Measurements from ENCODE around the gene HLA-A. TPM values are rescaled to one million over a fixed set of nuclear protein-coding genes. Genes with fewer than 3 reads are reported as not detected.

The HLA-A gene
- total RNA-seq, 1 donor from 2014 or later = 691 TPM

- no peaks in the 10 kb centered on the region for H3K4me1 ChIP-seq
- intact Hi-C loops (cut with DNase I) = no loop called here
- H3K27ac ChIP-seq = no peak overlapping the region
- H3K9me3 ChIP-seq = no peaks in the 10 kb centered on the region
- H3K27me3 ChIP-seq = no peaks in the 10 kb centered on the region
- H3K36me3 ChIP-seq = no peaks in the 10 kb centered on the region
- TF ChIP-seq POLR2A (IDR thresholded peaks at IDR 0.05) = no peak
- TF ChIP-seq POLR2AphosphoS5 (IDR thresholded peaks at IDR 0.05; ENCODE audit: insufficient read depth in 1 of 2, low read depth in 1 of 2) = no peak
- no peak for TF ChIP-seq CTCF (IDR thresholded peaks at IDR 0.05)
- no peak for DNase-seq (ENCODE audit: extremely low spot score in 2 of 2)
- H3K4me3 ChIP-seq = no peak overlapping the region
These were observed 25.6 kb upstream of the HLA-A start for GRCh38 chr6:29916741-29917140.

GRCh38 chr6:29917857-29918256 lies 24.5 kb upstream of the HLA-A start:
- DNase-seq (ENCODE audit: extremely low spot score in 2 of 2) = no peak
- no peak for TF ChIP-seq POLR2AphosphoS5 (IDR thresholded peaks at IDR 0.05; ENCODE audit: insufficient read depth in 1 of 2, low read depth in 1 of 2)
- no peak for TF ChIP-seq POLR2A (IDR thresholded peaks at IDR 0.05)
- H3K27me3 ChIP-seq = no peaks in the 10 kb centered on the region

GRCh38 chr6:29919506-29920445 lies 22.6 kb upstream of the HLA-A start:
- TF ChIP-seq POLR2A (IDR thresholded peaks at IDR 0.05) (no peak), CTCF (IDR thresholded peaks at IDR 0.05) (no peak), POLR2AphosphoS5 (IDR thresholded peaks at IDR 0.05; ENCODE audit: insufficient read depth in 1 of 2, low read depth in 1 of 2) (no peak)
- intact Hi-C loops (cut with DNase I) = no loop called here
- H3K36me3 ChIP-seq = no peaks in the 10 kb centered on the region

More at GRCh38 chr6:29917857-29918256, 24.5 kb upstream of the HLA-A start:
- Histone ChIP-seq H3K9me3 (no peaks in the 10 kb centered on the region), H3K4me3 (no peak overlapping the region), H3K36me3 (no peaks in the 10 kb centered on the region), H3K27ac (no peak overlapping the region), H3K4me1 (no peaks in the 10 kb centered on the region)
- intact Hi-C loops (cut with DNase I) = no loop called here

GRCh38 chr6:29924287-29924686 lies 18.0 kb upstream of the HLA-A start:
- no peak overlapping the region for H3K4me3 ChIP-seq
- H3K36me3 ChIP-seq = no peaks in the 10 kb centered on the region
- intact Hi-C loops (cut with DNase I) = no loop called here

More at GRCh38 chr6:29919506-29920445, 22.6 kb upstream of the HLA-A start:
- Histone ChIP-seq H3K27ac (no peak overlapping the region), H3K4me1 (no peaks in the 10 kb centered on the region), H3K27me3 (no peaks in the 10 kb centered on the region), H3K4me3 (no peak overlapping the region), H3K9me3 (no peaks in the 10 kb centered on the region)
- DNase-seq (ENCODE audit: extremely low spot score in 2 of 2) = no peak

GRCh38 chr6:29924731-29925130 lies 17.6 kb upstream of the HLA-A start:
- Histone ChIP-seq H3K27ac (no peak overlapping the region), H3K36me3 (no peaks in the 10 kb centered on the region), H3K9me3 (no peaks in the 10 kb centered on the region), H3K4me3 (no peak overlapping the region), H3K27me3 (no peaks in the 10 kb centered on the region), H3K4me1 (no peaks in the 10 kb centered on the region)
- intact Hi-C loops (cut with DNase I) = no loop called here
- peak in 1 of 2 donors; percentile 70 for DNase-seq (ENCODE audit: extremely low spot score in 2 of 2)
- TF ChIP-seq CTCF (IDR thresholded peaks at IDR 0.05) (no peak), POLR2A (IDR thresholded peaks at IDR 0.05) (no peak), POLR2AphosphoS5 (IDR thresholded peaks at IDR 0.05; ENCODE audit: insufficient read depth in 1 of 2, low read depth in 1 of 2) (no peak)

More at GRCh38 chr6:29924287-29924686, 18.0 kb upstream of the HLA-A start:
- Histone ChIP-seq H3K27ac (no peak overlapping the region), H3K27me3 (no peaks in the 10 kb centered on the region), H3K4me1 (no peaks in the 10 kb centered on the region), H3K9me3 (no peaks in the 10 kb centered on the region)
- TF ChIP-seq POLR2A (IDR thresholded peaks at IDR 0.05) = no peak
- DNase-seq (ENCODE audit: extremely low spot score in 2 of 2) = peak in 1 of 2 donors; percentile 49

GRCh38 chr6:29925321-29925720 lies 17.0 kb upstream of the HLA-A start:
- Histone ChIP-seq H3K27me3 (no peaks in the 10 kb centered on the region), H3K27ac (no peak overlapping the region), H3K4me1 (no peaks in the 10 kb centered on the region), H3K9me3 (no peaks in the 10 kb centered on the region), H3K4me3 (no peak overlapping the region), H3K36me3 (no peaks in the 10 kb centered on the region)
- intact Hi-C loops (cut with DNase I) = no loop called here
- DNase-seq (ENCODE audit: extremely low spot score in 2 of 2) = peak in 1 of 2 donors; percentile 60
- TF ChIP-seq CTCF (IDR thresholded peaks at IDR 0.05) (no peak), POLR2A (IDR thresholded peaks at IDR 0.05) (no peak), POLR2AphosphoS5 (IDR thresholded peaks at IDR 0.05; ENCODE audit: insufficient read depth in 1 of 2, low read depth in 1 of 2) (no peak)
